GM18873 (cell line): ENCODE measurements around the gene TMEM272.

Source experiments
- ATAC-seq: cut with Tn5 transposase; IDR thresholded peaks from one replicate; pipeline ENCODE4 v1.9.1; 2021; ENCODE audit warnings: mild to moderate bottlenecking, moderate library complexity, moderate number of reproducible peaks; ENCODE audit not compliant: unreplicated experiment, low FRiP score

TMEM272 gene

DNA sequence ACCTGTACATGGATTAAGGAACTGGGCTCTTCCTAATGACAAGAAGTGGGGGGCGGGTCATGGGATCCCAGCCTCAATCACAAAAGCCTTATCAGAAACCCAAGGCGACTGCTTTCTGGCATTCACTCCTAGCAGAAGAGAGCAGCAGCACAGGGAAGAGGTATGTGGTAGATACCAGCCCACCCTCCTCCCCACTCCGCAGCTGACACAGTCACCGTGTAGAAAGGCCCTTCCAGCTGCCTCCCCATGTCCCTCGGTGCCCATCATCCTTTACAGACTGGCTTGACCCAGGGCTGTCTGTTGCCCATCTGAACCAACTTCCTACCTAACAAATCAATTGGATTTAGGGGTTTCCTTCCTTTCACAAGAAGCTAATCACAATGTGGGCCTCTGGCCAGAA lies 37.9 kb downstream of the TMEM272 start:
- ATAC-seq, result no peak

DNA sequence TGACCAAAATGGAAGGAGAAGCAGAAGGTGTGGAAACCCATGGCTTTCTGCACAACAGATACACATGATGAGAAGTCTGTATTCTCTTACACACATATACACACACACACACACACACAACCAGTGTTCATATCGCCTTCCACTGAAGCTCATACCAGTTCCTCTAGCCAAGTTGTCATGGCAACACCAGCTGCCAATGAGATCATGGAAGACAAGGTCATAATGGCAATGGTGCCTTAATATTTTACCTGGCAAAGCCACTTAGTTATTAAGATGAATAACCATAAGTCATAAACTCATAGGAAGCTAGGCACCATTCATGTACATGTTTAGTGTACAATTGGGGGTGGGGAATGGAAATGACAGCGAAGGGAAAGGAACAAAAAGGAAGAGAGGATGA lies 38.4 kb downstream of the TMEM272 start:
- no peak for ATAC-seq

GRCh38 chr13:51805925-51806324 lies 39.1 kb downstream of the TMEM272 start:
- no peak for ATAC-seq

DNA sequence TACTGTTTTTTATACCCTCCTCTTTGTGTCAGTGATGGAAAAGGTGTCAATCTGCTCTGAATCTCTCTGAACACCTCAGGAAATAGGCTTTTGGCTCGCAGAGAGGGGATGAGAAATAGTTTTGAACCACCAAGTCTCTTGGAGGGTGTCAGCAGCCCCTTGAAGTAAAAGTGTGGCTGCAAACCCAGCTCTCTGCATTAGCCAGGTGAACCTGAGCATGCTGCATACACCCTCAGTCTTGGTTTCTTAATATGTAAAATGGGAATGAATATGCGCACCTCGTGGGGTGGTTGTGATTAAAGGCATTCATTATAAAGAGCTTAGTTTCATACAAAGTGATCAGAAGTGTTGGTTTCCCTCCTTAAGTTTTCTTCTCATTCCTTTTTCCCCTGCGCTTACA lies 39.7 kb downstream of the TMEM272 start:
- ATAC-seq, result no peak

DNA sequence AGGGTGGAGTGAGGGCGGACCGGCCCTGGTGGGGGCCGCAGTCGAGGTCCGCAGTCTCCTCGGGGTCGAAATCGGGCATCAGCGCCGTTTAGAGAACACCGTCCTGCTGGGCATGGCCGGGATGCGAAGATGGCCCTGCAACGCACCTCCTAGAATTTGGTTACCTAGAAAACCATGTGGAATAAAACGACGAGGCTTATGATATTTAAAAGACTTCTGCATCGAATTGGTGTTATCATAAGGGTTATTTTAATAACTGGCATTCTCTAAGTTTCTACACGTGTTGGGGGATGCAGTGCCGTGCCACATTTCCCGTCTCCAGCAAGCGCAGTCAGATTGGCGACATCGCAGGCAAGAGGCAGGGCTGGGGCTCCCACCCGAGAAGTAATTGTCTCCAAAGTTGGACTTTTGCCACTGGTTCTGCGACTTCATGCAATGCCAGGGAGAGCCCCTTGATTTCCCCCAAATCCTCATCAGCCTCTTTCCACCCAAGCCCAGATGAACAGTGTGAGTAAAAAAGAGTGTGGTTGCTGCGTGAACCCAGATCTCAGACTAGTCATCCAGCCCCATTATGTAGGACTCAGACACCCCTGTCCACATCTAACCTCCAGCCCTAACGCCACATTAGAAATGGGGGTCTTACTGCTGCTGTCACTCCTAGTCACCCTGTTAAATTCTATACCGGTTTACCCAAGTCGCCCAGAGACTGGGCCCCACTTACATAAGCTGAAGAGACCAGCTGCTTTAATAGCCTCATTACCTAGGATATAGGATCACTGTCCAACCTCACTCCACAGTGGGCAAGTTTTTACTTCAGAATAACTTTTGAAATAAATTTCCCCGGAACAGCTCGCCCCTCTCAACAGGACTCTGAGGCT lies 40.4 kb downstream of the TMEM272 start:
- ATAC-seq, result no peak

DNA sequence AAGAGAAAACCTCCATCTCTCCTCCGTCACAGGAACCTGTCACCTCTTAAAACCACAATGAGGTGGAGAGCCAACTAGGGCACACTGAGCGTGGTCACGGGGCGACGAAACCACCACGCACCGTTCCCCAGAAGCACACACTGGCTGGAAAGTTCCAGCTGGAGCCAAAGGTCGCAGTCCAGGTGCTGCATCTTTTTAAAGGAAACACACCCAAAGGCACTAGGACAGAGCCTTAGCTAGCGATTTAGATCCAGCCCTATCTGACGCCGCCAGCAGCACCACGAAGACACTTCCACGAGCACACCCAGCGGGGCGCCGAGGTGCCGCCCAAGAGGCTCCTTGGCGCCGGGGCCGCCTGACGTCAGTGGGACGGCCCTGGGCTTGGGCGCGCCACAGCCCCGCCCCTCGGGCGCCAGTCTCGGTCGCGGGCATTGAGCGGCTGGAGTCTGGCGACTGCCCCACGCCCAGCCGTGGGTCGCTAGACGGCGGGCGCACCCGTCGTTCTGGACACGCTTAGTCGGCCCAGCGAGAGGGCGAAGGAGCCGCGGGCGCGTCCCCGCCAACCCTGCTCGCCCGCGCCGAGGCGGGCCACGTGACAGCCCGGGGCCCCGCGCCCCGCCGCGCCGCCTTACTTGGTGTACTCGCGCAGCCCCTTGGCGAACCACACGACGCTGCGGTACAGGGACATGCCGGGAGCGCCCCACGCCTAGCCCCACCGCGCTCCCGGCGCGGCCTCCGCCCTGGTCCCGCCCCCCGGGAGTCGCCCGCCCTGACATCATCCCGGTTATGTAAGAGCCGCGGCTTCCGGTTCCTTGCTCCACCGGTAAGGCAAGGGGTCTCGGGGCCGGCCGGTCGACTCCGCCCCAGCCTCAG lies 41.3 kb downstream of the TMEM272 start, which contains the start of gene DHRS12:
DHRS12 (minus strand) TSS at position 742 of the 873 bp plus-strand sequence. CDS start 4,504 bp downstream, outside the sequence.
- ATAC-seq, result peak; percentile 65

DNA sequence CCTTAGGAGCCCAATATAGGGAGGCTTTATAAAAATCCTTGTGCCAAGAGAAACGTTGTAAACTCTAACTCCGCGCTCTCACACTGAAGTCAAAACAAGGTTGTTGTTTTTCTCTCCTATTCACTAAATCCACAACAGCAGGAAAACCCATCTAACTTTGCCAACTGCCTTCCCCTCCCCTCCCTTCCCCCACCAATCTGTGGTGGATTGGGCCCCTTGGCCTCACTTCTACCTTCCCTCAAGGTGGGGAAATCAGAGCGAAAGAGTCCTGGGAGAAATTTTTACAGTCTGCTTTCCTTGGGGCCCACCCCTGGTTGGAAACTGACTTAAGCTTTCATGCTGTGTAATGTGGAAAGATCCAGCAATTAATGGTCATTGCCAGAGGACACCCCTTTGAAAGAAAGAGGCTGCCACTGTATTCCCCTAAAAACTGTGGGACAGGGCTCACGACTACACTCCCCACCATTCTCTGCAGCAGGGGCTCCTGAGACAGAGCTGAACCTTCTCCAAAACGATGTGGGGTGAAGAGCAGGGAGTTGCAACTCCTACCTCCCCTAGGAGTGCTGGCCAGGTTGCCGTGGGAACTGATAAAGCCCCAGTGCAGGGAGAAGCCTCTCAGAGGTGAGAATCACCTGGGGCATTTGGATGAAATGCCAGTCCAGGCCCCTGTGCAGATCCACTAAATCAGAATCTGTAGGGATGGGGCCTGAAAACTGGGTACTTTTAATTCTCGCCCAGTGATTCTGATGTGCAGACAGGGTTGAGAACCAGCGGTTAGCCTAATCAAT lies 42.2 kb downstream of the TMEM272 start:
- no peak for ATAC-seq

DNA sequence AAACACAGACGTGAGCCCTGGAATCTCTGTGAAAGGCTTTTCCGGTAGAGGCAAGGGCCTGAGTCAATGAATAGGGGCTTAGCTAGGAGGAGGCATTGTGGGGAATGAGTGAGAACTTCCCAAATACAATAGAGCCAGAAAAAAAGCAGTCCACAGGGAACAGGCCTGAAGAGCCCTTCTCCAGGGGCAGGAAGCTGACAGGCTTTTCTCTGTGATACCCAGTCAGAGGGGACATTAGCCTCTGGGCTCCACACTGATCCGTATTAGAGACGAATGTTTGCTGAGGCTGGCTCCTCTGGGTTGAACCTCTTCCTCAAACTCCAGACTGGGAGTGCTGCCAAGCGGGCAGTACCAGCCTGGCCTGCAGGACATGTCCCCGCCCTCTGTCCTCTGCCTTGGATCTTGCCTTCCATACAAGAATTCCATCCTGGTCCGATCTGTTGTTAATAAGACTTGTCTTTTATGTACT lies 43.3 kb downstream of the TMEM272 start:
- no peak for ATAC-seq

- ATAC-seq, result no peak
Measured at GRCh38 chr13:51800486-51800885, 44.5 kb downstream of the TMEM272 start.

DNA sequence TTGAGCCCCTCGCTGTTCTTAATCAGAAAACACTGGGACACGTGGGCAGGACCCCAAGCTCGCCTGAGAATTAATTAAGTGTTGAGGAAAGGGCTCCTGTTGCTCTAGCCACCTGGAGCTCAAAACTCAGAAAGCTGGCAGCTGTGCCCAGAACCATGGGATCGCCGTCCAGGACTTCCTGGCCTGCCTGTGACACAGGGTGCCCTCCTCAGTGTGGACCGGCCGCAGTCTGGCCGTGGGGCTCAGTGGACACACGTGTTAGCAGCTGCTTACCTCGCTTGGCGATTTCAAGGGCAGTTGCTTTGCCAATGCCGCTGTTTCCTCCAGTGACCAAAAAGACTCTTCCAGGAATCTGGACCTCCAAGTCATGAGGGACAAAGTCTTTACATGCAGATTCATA lies 45.7 kb downstream of the TMEM272 start:
- ATAC-seq, result no peak

- ATAC-seq, result no peak
Measured at GRCh38 chr13:51797664-51798488, 47.1 kb downstream of the TMEM272 start.

- no peak for ATAC-seq
Measured at GRCh38 chr13:51796546-51796945, 48.4 kb downstream of the TMEM272 start.

DNA sequence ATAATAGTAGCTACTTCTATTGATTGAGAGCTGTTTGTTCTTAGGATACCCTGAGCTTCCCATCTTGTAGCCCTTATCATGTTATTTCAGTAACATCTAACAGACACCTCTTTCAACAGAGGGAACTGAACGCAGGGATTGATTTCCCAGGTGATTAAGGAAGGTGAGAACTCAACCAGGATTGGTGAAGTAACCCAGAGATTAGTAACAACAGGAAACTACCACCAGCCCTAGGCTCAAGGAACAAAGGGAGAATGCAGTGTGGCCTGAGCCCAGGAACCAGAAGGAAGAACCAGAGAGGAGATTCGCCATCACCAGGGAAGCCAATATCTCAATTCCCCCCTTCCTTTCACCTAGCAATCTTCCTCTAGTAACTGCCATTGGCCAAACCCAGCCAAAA lies 49.6 kb downstream of the TMEM272 start:
- ATAC-seq, result no peak

- no peak for ATAC-seq
Measured at GRCh38 chr13:51794964-51795363, 50.0 kb downstream of the TMEM272 start.

GRCh38 chr13:51793570-51794271 lies 51.3 kb downstream of the TMEM272 start:
- peak; percentile 49 for ATAC-seq

DNA sequence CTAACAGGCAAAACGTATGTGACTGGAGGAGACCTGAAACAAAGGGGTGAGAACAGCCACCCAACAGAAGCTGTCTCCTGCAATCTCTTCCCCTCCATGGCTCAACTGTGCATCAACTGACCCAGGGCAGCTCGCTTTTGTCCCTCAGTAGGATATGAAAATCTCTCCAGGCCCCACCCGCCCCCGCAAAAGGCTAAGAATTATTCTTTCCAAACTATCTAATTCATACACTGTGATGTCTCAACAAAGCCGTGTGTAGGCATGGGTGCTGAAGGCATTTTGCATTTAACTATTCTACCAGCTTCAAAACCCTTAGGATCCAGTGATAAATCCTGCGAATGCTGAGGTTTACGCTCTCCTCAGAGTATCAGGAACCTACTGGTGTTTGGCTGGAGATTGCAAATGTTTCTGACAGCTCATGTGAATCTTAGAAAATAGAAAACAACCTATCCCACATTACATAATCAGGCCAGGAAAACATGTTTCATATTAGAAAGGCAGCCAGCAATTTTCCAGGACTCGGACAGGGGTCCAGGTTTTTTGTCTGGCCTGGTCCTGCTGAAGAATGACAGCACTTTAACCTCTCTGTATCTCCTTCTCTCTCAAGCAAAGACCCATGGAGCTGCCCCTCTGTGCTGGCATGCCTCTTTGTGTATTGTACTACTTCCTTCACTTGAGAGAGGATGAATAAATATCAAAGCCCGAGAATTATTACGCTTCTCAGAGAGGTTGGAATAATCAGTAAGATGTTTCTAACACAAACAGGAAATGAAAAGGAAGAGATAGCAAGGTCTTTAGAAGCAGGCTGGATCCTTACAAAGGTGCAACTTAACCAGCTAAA lies 58.3 kb downstream of the TMEM272 start:
- no peak for ATAC-seq

GRCh38 chr13:51785712-51786424 lies 59.1 kb downstream of the TMEM272 start:
- ATAC-seq, result no peak
